ENCODE data around the gene KRT6A.

The KRT6A gene

GRCh38 chr12:52515927-52516831 is 23.1 kb upstream of the KRT6A start:
- DNase-seq (ENCODE audit: low read depth): peak; percentile 91
- no peak for TF ChIP-seq CTCF (IDR thresholded peaks at IDR 0.05; ENCODE audit: insufficient read depth, low read depth, low read length, missing control alignments)
- peak overlapping the region; percentile 75 for H3K4me3 ChIP-seq (ENCODE audit: low read length)

GRCh38 chr12:52515319-52515646 is 22.2 kb upstream of the KRT6A start:
- no peak for DNase-seq (ENCODE audit: low read depth)
- TF ChIP-seq CTCF (IDR thresholded peaks at IDR 0.05; ENCODE audit: insufficient read depth, low read depth, low read length, missing control alignments): no peak

GRCh38 chr12:52514471-52515318 is 21.6 kb upstream of the KRT6A start:
- no peak overlapping the region for H3K4me3 ChIP-seq (ENCODE audit: low read length)
- DNase-seq (ENCODE audit: low read depth): peak; percentile 93
- no peak for TF ChIP-seq CTCF (IDR thresholded peaks at IDR 0.05; ENCODE audit: insufficient read depth, low read depth, low read length, missing control alignments)

More at GRCh38 chr12:52515319-52515646, 22.2 kb upstream of the KRT6A start:
- no peak overlapping the region for H3K4me3 ChIP-seq (ENCODE audit: low read length)

- TF ChIP-seq CTCF (IDR thresholded peaks at IDR 0.05; ENCODE audit: insufficient read depth, low read depth, low read length, missing control alignments): no peak
Observed at GRCh38 chr12:52513736-52514135, 20.7 kb upstream of the KRT6A start.

GRCh38 chr12:52508211-52508610 is 15.2 kb upstream of the KRT6A start:
- H3K4me3 ChIP-seq (ENCODE audit: low read length): no peak overlapping the region
- TF ChIP-seq CTCF (IDR thresholded peaks at IDR 0.05; ENCODE audit: insufficient read depth, low read depth, low read length, missing control alignments): no peak
- DNase-seq (ENCODE audit: low read depth): no peak

More at GRCh38 chr12:52513736-52514135, 20.7 kb upstream of the KRT6A start:
- no peak overlapping the region for H3K4me3 ChIP-seq (ENCODE audit: low read length)
- DNase-seq (ENCODE audit: low read depth): peak; percentile 97

GRCh38 chr12:52506858-52507715 is 14.0 kb upstream of the KRT6A start:
- TF ChIP-seq CTCF (IDR thresholded peaks at IDR 0.05; ENCODE audit: insufficient read depth, low read depth, low read length, missing control alignments): peak; percentile 68
- H3K4me3 ChIP-seq (ENCODE audit: low read length): no peak overlapping the region
- peak; percentile 65 for DNase-seq (ENCODE audit: low read depth)
